K562 (cell line): ENCODE measurements around the gene ERP29. TPM values are rescaled to one million over a fixed set of nuclear protein-coding genes. Genes with fewer than 3 reads are reported as not detected.
A peak's percentile ranks its signal among the peaks of the same experiment; 100 is the strongest.

Experiments
- MAFF ChIP-seq: IDR thresholded peaks from 2 replicates; pipeline ENCODE4 v1.6.1; 2012; ENCODE audit warnings: low read length, improper control_type of control experiment
- NCOA1 ChIP-seq: fragments of 450-650 bp; IDR thresholded peaks from 2 replicates; pipeline ENCODE4 v1.6.1; 2016; ENCODE audit warnings: low read depth
- NUFIP1 ChIP-seq: fragments of 450-650 bp; IDR thresholded peaks from 2 replicates; pipeline ENCODE4 v1.6.1; 2018; ENCODE audit not compliant: partially characterized antibody
- POLR2G ChIP-seq: fragments of 200-400 bp; formaldehyde crosslinking; IDR thresholded peaks from 2 replicates; pipeline ENCODE4 v1.6.1; 2017; ENCODE audit warnings: low read depth, mild to moderate bottlenecking, antibody characterized with exemption, low read length, moderate library complexity
- PPARD ChIP-seq: fragments of 250-450 bp; sonication (Bioruptor Pico); IDR thresholded peaks from 2 replicates; pipeline ENCODE4 v1.8.0; 2022; ENCODE audit warnings: inconsistent platforms, mild to moderate bottlenecking, moderate library complexity
- TBL1XR1 ChIP-seq, 2 experiments: IDR thresholded peaks; 2 replicates each; pipeline ENCODE4 v1.6.1; 2012; ENCODE audit warnings: improper control_type of control experiment in 2 of 2, low read length in 2 of 2, mild to moderate bottlenecking in 1 of 2
- TBP ChIP-seq: optimal IDR thresholded peaks from 2 replicates; pipeline ENCODE3; 2011; ENCODE audit warnings: low read depth, low read length, improper control_type of control experiment
- YY1 ChIP-seq, 3 experiments: IDR thresholded peaks; 2 replicates each; pipeline ENCODE4 v1.6.1; 2011; ENCODE audit warnings: low read length in 2 of 3, mild to moderate bottlenecking in 2 of 3, moderate library complexity in 2 of 3, borderline replicate concordance in 1 of 3, control low read depth in 1 of 3, low read depth in 1 of 3; ENCODE audit not compliant: insufficient read depth in 3 of 3, insufficient replicate concordance in 2 of 3, control insufficient read depth in 1 of 3, insufficient read length in 1 of 3; ENCODE audit errors: extremely low read depth in 1 of 3
- ZNF668 ChIP-seq: fragments of 250-450 bp; sonication (Bioruptor Pico); IDR thresholded peaks from 2 replicates; pipeline ENCODE4 v1.8.0; 2022; ENCODE audit warnings: mild to moderate bottlenecking, inconsistent platforms
- ZNF77 ChIP-seq: fragments of 250-450 bp; sonication (Bioruptor Pico); IDR thresholded peaks from 2 replicates; pipeline ENCODE4 v1.5.0; 2020
- polyA plus RNA-seq, 8 experiments: library from polyadenylated mRNA; depleted of rRNA in 4 of 8; stranded (reverse) in 5 of 8; unstranded in 3 of 8; fragments of >200 nt; fragmentation: Nextera tagmentation in 2 of 8; fragmentation: Illumina TruSeq in 1 of 8; extraction: Ambion mirVana in 2 of 8; extraction: Trizol in 1 of 8; gene quantifications; 2 replicates each; pipeline versions ENCODE4 v1.2.1 to v1.2.3, GENCODE V29; 2011 to 2014; ENCODE audit warnings: inconsistent platforms in 1 of 8, missing spikeins in 1 of 8
- total RNA-seq, 7 experiments: library from RNA; depleted of rRNA in 6 of 7; stranded (reverse); fragments of >200 nt in 6 of 7; fragmentation: Illumina TruSeq in 2 of 7; extraction: Trizol in 2 of 7; gene quantifications; 2 replicates each; pipeline versions ENCODE4 v1.2.1 to v1.2.3, GENCODE V29; 2011 to 2021; ENCODE audit warnings: low replicate concordance in 1 of 7
- TF ChIP-seq, protein P1 (sequence below): fragments of 450-650 bp; formaldehyde crosslinking; IDR thresholded peaks from 2 replicates; pipeline ENCODE4 v1.4.0; 2022; ENCODE audit warnings: missing genetic modification characterization
- TF ChIP-seq, protein P2 (sequence below): fragments of 250-450 bp; sonication (Bioruptor Pico); IDR thresholded peaks from 2 replicates; pipeline ENCODE4 v1.8.0; 2022; ENCODE audit warnings: moderate library complexity, mild to moderate bottlenecking, inconsistent platforms
- TF ChIP-seq, protein P3 (sequence below): fragments of 250-450 bp; sonication (Bioruptor Pico); IDR thresholded peaks from 2 replicates; pipeline ENCODE4 v1.5.0; 2021; ENCODE audit warnings: mild to moderate bottlenecking, borderline replicate concordance
- TF ChIP-seq, protein P4 (sequence below): fragments of 450-650 bp; IDR thresholded peaks from 2 replicates; pipeline ENCODE4 v1.6.1; 2016; ENCODE audit warnings: antibody characterized with exemption

The ERP29 gene
- total and polyA plus RNA-seq, 9 of the 15 experiments (the other 6 are each of a cell fraction or from before 2014, with no cell fraction given) = 42.4 to 146 (median 111) TPM

DNA sequence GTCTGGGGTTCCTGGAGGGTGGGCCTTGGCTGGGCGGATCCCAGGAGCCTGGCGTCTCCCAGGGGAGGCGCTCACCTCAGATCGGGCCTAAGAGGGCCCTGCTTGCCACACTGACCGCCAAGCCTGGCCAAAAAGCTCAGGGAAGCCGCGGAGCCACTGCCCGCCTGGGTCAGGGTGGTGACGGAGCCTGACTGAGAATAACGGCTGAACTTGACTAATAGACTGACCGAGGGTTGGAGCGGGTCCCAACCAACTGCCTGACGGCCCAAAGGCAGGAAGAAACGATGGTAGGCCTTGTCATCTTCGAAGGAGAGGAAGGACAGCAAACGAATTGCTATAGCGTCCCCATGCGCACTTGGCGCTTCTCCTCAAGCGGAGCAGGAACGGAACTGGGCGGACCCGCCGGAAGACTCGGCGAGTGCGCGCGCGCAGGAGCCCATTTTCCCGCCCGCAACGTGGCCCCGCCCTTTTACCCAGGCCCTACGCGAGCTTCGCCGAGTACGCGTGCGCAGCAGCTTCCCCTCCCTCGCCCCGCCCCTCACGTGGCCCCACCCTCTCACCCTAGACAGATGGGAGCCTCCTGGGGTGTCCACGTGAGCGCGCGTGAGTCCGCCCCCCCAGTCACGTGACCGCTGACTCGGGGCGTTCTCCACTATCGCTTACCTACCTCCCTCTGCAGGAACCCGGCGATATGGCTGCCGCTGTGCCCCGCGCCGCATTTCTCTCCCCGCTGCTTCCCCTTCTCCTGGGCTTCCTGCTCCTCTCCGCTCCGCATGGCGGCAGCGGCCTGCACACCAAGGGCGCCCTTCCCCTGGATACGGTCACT, at the start of gene ERP29, which contains the start of gene TMEM116 (continued):
- peak; percentile 32 to 53; a peak in 2 of 4 replicates for TF ChIP-seq TBL1XR1 (IDR thresholded peaks at IDR 0.05; ENCODE audit: low read length in 2 of 2)
- TF ChIP-seq NUFIP1 = peak; percentile 63
- TF ChIP-seq, protein P1, sequence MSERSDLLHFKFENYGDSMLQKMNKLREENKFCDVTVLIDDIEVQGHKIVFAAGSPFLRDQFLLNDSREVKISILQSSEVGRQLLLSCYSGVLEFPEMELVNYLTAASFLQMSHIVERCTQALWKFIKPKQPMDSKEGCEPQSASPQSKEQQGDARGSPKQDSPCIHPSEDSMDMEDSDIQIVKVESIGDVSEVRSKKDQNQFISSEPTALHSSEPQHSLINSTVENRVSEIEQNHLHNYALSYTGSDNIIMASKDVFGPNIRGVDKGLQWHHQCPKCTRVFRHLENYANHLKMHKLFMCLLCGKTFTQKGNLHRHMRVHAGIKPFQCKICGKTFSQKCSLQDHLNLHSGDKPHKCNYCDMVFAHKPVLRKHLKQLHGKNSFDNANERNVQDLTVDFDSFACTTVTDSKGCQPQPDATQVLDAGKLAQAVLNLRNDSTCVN (CRISPR knock-in tag) = peak; percentile 59; the same call in 1 of the 2 replicates
- TF ChIP-seq, protein P2, sequence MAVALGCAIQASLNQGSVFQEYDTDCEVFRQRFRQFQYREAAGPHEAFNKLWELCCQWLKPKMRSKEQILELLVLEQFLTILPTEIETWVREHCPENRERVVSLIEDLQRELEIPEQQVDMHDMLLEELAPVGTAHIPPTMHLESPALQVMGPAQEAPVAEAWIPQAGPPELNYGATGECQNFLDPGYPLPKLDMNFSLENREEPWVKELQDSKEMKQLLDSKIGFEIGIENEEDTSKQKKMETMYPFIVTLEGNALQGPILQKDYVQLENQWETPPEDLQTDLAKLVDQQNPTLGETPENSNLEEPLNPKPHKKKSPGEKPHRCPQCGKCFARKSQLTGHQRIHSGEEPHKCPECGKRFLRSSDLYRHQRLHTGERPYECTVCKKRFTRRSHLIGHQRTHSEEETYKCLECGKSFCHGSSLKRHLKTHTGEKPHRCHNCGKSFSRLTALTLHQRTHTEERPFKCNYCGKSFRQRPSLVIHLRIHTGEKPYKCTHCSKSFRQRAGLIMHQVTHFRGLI (CRISPR knock-in tag) = no peak
- TF ChIP-seq YY1 (IDR thresholded peaks at IDR 0.05; ENCODE audit: borderline replicate concordance in 1 of 3, control insufficient read depth in 1 of 3, extremely low read depth in 1 of 3, insufficient read depth in 3 of 3, insufficient read length in 1 of 3, insufficient replicate concordance in 2 of 3, low read depth in 1 of 3, low read length in 2 of 3) = peak; percentile 44 to 84 (median 76)
- TF ChIP-seq, protein P3, sequence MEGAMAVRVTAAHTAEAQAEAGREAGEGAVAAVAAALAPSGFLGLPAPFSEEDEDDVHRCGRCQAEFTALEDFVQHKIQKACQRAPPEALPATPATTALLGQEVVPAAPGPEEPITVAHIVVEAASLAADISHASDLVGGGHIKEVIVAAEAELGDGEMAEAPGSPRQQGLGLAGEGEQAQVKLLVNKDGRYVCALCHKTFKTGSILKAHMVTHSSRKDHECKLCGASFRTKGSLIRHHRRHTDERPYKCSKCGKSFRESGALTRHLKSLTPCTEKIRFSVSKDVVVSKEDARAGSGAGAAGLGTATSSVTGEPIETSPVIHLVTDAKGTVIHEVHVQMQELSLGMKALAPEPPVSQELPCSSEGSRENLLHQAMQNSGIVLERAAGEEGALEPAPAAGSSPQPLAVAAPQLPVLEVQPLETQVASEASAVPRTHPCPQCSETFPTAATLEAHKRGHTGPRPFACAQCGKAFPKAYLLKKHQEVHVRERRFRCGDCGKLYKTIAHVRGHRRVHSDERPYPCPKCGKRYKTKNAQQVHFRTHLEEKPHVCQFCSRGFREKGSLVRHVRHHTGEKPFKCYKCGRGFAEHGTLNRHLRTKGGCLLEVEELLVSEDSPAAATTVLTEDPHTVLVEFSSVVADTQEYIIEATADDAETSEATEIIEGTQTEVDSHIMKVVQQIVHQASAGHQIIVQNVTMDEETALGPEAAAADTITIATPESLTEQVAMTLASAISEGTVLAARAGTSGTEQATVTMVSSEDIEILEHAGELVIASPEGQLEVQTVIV = no peak
- TF ChIP-seq POLR2G = peak; percentile 92
- TF ChIP-seq ZNF77 (CRISPR knock-in tag) = no peak
- TF ChIP-seq ZNF668 (CRISPR knock-in tag) = 0 out of 2 replicates have a peak, but pooled peaks have one; percentile 5
- TF ChIP-seq NCOA1 = peak; percentile 20; the same call in 1 of the 2 replicates
- TF ChIP-seq, protein P4, sequence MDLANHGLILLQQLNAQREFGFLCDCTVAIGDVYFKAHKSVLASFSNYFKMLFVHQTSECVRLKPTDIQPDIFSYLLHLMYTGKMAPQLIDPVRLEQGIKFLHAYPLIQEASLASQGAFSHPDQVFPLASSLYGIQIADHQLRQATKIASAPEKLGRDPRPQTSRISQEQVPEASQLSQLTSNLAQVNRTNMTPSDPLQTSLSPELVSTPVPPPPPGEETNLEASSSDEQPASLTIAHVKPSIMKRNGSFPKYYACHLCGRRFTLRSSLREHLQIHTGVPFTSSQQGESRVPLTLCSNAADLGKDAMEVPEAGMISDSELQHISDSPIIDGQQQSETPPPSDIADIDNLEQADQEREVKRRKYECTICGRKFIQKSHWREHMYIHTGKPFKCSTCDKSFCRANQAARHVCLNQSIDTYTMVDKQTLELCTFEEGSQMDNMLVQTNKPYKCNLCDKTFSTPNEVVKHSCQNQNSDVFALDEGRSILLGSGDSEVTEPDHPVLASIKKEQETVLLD = peak; percentile 85; the same call in 1 of the 2 replicates
- TF ChIP-seq PPARD (CRISPR knock-in tag) = no peak
- no peak for TF ChIP-seq MAFF
- TF ChIP-seq TBP = peak; percentile 78
